C4-2B (cell line): ENCODE measurements around the gene LGALS9B.
"Not testable (repeated sequence)": the region's sequence is repeated elsewhere in the genome, so short reads cannot be mapped to it uniquely, and the experiment has no call there.

ENCODE experiments used
- H3K27ac ChIP-seq: fragments of 450-650 bp; 2 replicates; pipeline ENCODE4 v1.5.1; 2017

LGALS9B gene

DNA sequence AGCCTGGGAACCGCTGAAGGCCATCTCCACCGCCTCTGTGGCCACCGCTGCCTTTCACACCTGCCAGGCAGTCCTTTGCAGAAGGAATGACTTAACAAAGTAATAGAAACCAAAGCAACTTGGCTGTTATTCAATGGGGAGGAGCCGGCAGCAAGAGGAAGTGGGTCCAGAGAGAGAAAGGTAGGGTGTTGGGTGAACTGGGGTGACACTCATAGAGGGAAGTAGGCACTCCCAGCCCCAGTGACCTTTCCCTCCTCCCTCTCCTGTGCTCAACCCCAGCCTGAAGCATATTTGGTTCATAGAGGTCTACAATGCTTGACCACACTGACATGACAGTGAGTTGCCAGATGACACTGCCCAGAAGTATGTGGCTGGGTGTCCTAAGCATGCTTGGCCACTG, at the start of gene LGALS9B:
Gene LGALS9B, minus strand, starts transcription at position 93 of the 400 bp plus-strand sequence. Its CDS starts 69 bp downstream, at position 24.
- H3K27ac ChIP-seq, result not testable (repeated sequence)

DNA sequence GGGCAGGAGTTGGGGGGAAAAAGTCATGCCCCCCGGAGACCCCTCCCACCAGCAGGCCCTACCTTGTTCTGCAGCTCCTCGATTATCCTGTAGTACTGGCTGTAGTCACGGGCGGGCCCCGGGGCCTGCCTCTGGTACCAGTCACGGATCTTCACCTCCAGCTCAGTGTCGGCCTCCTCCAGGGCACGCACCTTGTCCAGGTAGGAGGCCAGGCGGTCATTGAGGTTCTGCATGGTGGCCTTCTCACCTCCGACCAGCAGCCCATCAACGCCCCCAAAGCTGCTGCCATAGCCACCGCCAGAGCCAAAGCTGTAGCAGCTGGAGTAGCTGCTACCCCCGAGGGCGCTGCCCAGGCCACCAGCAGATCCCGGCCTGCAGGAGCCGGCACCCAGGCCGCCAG, 49.6 kb upstream of the LGALS9B start:
- not testable (repeated sequence) for H3K27ac ChIP-seq

GRCh38 chr17:20515099-20515498, 47.8 kb upstream of the LGALS9B start:
- not testable (repeated sequence) for H3K27ac ChIP-seq

- H3K27ac ChIP-seq, result not testable (repeated sequence)
Observed at GRCh38 chr17:20513539-20513938, 46.2 kb upstream of the LGALS9B start.

- not testable (repeated sequence) for H3K27ac ChIP-seq
Observed at GRCh38 chr17:20512378-20512777, 45.0 kb upstream of the LGALS9B start.

GRCh38 chr17:20511778-20512177, 44.4 kb upstream of the LGALS9B start:
- H3K27ac ChIP-seq, result not testable (repeated sequence)

GRCh38 chr17:20505333-20505732, 38.0 kb upstream of the LGALS9B start:
- not testable (repeated sequence) for H3K27ac ChIP-seq

GRCh38 chr17:20504388-20505066, 37.2 kb upstream of the LGALS9B start:
- not testable (repeated sequence) for H3K27ac ChIP-seq

DNA sequence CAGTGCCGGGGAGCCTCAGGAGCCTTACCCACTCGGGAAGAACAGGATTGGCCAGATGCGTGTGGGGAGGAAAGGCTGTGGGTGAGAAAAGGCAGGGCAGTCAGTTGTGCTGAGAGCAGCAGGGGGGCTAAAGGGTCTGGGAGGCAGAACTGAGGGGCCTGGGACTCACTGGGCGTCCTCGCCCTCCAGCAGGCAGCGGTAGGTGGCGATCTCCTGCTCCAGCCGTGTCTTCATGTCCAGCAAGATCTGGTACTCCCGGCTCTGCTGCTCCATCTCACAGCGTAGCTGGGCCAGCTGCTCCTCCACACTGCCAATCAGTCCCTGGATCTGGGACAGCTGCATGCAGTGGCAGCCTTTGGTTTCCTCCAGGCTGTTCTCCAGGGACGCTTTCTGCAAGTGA, 34.6 kb upstream of the LGALS9B start:
- H3K27ac ChIP-seq, result not testable (repeated sequence)

GRCh38 chr17:20500346-20500745, 33.0 kb upstream of the LGALS9B start:
- not testable (repeated sequence) for H3K27ac ChIP-seq

GRCh38 chr17:20495420-20495819, 28.1 kb upstream of the LGALS9B start:
- not testable (repeated sequence) for H3K27ac ChIP-seq

DNA sequence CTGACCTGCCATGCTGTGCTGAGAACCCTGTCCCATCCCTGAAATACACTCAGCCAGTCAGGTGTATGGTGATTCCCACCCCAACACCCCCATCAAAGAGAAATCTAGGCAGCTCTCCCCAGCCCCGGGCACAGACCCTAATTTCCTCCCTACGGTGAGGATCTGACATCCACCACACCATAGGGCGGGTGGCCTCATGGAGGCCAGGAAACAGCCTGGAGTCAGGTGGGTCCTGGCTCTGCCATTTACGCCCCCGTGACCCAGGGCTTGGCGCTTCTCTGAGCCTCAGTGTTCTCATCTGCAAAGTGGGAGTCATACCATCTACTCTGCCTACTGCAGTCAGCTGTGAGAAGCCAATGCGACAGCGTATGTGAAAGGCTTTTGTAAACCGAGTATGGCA, 27.4 kb upstream of the LGALS9B start:
- H3K27ac ChIP-seq, result not testable (repeated sequence)

- H3K27ac ChIP-seq, result not testable (repeated sequence)
Observed at GRCh38 chr17:20494147-20494546, 26.8 kb upstream of the LGALS9B start.

DNA sequence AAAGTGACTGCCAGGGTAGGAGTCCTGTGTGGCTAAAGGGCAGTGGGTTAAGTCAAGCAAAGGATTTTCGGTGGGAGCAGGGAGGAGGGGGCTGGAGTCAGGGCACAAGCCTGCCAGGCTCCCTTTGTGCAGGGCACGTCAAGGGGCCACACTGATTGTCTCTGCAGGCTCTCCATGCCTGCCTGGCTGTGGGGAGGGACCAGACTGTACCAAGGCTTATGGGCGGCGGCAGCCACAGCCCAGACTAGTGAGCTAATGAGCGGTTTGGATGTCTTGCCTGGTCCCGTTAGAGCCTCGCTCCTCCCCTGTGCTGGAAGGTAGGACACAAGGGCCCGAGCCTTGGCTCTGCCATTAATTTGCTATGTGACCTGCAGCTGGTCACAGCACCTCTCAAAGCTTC, 25.6 kb upstream of the LGALS9B start:
- H3K27ac ChIP-seq, result not testable (repeated sequence)

DNA sequence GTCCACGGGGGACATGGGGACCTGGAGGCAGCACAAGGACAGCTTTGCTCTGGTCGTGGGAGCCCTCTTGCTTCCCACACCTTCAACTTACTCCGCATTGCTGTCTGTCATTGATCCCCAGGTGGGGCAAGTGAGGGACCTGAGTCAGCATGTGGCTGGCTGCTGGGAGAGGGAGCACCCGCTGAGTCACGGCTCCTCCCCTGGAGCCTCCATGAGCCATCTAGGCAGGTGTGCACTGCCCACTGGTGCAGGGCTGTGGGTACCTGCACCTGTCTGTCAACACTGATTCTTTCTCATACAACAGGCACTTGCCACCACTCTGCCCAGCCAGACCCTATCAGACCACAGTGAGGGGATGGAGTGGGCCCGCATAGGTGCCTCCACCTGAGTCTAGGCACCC, 24.8 kb upstream of the LGALS9B start:
- H3K27ac ChIP-seq, result not testable (repeated sequence)

DNA sequence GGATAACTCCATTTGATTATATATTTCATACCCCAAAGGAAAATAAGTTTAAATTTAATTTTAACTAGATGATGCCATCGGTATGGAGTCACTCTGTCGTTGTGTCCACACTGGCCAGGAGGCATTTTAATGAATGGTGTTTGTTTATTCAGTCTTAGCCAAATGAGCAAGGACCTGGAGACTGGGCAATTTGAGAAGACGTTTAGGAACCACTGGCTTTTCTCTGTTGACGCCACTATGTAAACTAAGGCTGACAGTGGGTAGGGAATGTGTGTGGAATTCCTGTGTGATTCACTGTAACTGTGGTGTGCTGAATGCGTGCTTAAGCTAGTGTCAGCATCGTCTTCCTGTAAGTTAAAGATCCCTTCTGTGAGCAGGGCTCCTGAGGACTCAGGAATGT, 17.6 kb upstream of the LGALS9B start:
- H3K27ac ChIP-seq, result not testable (repeated sequence)

DNA sequence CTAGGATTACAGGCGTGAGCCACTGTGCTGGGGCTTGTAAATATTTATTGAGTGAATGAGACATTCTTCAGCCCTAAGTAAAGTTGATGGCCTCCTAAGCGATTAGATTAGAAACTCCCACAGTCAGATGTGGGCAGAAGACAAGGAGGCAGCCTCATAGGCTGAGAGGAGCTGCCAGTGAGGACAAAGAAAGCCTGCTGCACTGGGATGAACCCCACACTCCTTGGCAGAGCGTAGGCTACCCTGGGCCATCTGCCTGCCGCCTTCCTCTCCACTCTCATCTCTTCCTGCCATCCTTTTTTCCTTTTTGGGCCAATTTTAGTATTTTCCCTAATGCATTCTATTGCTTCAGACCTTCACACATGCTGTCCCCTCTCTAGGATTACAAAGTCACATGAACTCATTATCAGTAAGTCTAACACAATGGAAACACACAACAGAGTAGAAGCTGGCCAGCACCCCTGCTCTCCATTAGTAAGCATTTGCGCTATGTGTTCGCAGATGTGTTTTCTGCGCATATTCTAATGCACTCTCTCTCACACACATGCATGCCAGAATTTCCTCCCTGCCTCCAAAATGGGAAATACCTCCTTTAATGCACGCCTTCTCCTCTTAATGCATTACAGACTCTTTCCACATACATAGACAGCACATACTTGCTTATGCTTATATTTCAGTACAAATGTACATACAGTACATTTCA, 12.7 kb upstream of the LGALS9B start:
- not testable (repeated sequence) for H3K27ac ChIP-seq

DNA sequence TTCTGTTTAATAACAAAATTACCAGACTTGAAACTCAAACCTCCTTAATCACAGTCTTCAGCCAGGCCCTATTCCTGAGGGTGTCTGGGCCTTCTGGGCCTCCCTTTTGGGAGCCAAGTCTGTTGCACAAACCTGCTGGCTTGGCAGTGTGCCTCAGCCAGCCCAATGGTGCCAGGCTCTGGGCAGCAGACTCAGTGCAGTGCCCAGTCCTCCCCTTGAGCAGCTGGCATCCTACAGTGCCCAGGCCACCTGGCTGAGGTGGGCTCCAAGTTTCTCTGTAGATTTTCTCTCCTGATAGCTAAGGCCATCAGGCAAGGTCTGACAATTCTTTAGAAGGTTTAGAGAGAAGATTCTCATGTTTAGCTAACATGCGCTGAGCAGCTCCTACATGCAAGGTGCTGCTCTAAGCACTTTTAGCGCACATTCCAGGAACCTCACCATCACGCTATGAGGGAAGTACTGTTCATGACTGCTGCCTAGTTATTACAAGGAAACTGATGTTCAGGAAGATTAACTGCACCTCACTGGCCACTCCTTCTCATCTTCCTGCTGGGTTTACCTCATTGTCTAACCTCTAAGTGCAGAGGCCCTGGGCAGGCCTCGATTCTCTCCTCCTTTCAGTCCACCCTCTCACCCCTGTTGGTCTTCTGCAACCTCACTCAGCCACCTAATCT, 10.2 kb upstream of the LGALS9B start:
- H3K27ac ChIP-seq, result not testable (repeated sequence)

GRCh38 chr17:20475137-20475831, 7.9 kb upstream of the LGALS9B start:
- H3K27ac ChIP-seq, result not testable (repeated sequence)

DNA sequence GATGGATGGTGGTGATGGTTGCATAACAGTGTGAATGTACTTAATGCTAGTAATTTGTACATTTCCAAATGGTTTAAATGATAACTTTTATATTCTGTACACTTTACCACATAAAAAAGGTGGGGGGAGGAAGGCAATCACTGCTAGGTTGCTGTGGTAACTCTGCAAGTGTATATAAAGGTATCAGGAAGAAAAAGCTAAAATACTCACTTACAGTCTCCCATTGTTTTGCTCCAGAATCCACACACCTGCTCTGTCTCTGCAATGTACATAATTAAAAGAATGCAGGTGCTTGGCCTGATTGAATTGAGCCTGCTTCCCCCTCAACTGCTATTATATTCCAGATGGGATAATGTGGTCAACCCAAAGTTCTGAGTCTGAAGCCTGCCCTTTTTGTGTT, 6.7 kb upstream of the LGALS9B start:
- H3K27ac ChIP-seq, result not testable (repeated sequence)

- not testable (repeated sequence) for H3K27ac ChIP-seq
Observed at GRCh38 chr17:20469946-20470345, 2.6 kb upstream of the LGALS9B start.

DNA sequence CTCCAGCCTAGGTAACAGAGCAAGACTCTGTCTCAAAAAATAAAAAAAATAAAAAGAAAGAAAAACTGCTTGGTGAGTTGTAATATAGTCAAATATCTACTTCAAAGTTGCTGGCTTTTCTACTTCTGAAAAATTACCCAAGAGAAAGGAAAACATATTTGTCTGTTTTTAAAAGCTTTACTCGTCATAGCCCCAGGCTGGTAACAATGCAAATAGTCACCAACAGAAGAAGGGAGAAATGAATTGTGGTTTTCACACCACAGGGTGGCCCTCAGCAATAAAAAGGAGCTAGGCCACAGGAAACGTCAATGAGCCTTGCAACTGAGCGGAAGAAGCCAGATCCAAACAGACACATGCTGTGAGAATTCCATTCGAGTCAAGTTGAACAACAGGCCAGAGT, 1.8 kb upstream of the LGALS9B start:
- H3K27ac ChIP-seq, result not testable (repeated sequence)

- H3K27ac ChIP-seq, result not testable (repeated sequence)
Observed at GRCh38 chr17:20466999-20467398, 340 bp downstream of the LGALS9B start.
